Measurements from ENCODE around the gene VPS29.
"Not testable (repeated sequence)": the region's sequence is repeated elsewhere in the genome, so short reads cannot be mapped to it uniquely, and the experiment has no call there.

VPS29 gene

GRCh38 chr12:110520876-110521712 lies 19.2 kb upstream of the VPS29 start:
- DNase-seq = not testable (repeated sequence)

DNA sequence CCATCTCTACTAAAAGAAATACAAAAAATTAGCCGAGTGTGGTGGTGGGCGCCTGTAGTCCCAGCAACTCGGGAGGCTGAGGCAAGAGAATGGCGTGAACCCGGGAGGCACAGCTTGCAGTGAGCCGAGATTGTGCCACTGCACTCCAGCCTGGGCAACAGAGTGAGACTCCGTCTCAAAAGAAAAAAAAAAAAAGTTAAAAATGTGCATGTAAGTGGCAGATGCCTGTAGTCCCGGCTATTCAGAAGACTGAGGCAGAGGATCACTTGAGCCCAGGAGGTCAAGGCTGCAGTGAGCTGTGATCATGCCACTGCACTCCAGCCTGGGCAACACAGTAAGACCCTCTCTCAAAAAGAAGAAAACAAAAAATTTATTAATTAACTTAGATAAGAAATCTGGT lies 16.1 kb upstream of the VPS29 start:
- DNase-seq = not testable (repeated sequence)

DNA sequence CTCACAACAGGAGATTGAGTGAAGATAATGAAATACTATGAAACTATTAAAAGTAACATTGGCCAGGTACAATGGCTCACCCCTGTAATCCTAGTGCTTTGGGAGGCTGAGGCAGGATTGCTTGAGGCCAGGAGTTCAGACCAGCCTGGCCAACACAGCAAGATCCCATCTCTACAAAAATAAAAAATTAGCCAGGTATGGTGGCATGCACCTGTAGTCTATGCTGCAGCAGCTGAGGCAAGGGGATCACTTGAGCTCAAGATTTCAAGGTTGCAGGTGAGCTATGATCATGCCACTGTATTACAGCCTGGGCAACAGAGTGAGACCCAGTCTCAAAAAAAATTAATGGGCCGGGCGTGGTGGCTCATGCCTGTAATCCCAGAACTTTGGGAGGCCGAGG lies 15.1 kb upstream of the VPS29 start:
- DNase-seq = no peak

DNA sequence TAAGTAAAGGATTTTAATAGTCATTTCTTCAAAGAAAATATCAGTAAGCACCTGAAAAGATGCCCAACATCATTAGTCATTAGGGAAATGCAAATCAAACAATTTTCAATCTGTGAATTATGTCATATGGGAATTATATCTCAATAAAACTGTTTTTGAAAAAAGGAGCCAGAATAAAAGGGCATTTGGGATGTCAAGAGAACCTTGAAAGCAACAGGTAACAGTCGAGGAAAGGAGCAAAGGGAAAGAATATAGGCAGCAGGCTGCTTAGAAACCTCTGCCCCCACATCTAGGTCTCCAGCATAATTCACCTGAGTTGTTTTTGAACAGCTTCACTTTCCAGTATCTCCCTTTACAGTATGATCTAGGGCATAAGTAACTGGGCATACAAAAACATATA lies 12.5 kb upstream of the VPS29 start:
- no peak for DNase-seq

GRCh38 chr12:110513842-110514241 lies 11.9 kb upstream of the VPS29 start:
- no peak for DNase-seq

DNA sequence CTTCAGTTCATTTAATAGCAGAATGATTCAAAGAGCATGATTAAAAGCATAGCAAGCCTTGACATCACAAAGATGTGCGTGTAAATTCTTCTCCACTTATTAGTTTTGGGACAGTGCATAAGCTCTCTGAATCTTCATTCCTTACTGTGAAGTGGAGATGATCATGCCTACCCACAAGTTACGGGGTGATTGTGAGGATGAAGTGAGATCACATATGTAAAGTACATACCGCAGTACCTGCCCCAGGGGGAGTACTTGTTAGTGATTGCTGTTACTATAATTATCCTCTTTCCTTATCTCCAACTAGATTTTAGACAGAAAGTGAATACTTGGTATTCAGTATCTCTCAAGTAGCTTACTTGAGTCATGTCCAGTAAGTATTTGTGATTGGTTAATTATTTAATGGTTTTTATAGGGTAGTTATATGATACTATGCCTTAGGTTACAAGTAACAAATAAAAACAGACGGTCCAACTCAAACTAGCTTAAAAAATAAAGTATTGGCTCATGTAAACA lies 6.2 kb upstream of the VPS29 start:
- DNase-seq = no peak

GRCh38 chr12:110505332-110505731 lies 3.4 kb upstream of the VPS29 start:
- no peak for DNase-seq

- no peak for DNase-seq
Observed at GRCh38 chr12:110503432-110503831, 1.5 kb upstream of the VPS29 start.

- no peak for DNase-seq
Observed at GRCh38 chr12:110501399-110501751, 536 bp downstream of the VPS29 start.

GRCh38 chr12:110498984-110499706 lies 2.8 kb downstream of the VPS29 start:
- DNase-seq = no peak

DNA sequence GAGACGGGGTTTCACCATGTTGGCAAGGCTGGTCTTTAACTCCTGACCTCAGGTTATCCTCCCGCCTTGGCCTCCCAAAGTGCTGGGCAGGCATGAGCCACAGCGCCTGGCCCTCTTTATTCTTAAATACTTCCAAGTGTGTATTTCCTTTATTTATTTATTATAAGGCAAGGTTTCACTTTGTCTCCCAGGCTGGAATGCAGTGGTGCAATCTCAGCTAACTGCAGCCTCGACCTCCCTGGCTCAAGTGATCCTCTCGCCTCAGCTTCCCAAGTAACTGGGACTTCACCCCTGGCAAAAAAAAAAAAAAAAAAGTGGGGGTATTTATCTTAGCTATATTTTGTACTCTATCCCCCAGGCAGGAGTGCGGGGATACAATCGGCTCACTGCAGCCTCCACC lies 26.5 kb downstream of the VPS29 start:
- DNase-seq = no peak

GRCh38 chr12:110468214-110469048 lies 33.5 kb downstream of the VPS29 start, which contains the start of the genes FAM216A and GPN3:
Gene FAM216A (plus strand): TSS chr12:110468845. CDS start chr12:110468876, 31 bp downstream.
Gene GPN3 (minus strand): TSS chr12:110468257. CDS start chr12:110468203, 54 bp downstream.
- DNase-seq = peak; percentile 99

DNA sequence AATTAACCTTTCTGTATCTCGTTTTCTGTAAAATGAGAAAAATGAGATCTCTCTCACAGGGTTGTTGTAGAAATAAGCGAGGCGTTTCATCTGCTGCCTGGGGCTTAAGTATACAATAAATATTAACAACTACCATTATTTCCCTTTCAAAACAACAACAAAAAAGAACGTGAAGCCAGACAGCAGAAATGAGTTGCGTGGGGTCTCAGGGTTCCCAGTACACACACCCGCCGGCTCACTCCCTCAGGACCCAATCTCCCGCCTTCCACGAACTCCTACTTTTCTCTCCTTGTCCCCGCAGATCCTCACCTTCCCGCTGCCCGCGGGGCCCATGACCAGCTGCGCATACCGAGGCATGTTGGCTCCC lies 34.1 kb downstream of the VPS29 start:
- no peak for DNase-seq

- DNase-seq = no peak
Observed at GRCh38 chr12:110466791-110467190, 35.1 kb downstream of the VPS29 start.

DNA sequence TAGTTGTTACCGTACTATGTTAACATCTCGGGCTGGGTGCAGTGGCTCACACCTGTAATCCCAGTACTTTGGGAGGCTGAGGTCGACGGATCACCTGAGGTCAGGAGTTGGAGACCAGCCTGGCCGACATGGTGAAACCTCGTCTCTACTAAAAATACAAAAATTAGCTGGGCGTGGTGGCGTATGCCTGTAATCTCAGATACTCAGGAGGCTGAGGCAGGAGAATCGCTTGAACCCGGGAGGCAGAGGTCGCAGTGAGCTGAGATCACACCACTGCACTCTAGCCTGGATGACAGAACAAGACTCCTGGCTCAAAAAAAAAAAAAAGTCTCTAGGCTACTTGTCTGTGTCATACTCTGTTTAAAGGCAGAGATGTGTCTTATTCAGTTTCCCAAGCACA lies 36.1 kb downstream of the VPS29 start:
- DNase-seq = not testable (repeated sequence)

DNA sequence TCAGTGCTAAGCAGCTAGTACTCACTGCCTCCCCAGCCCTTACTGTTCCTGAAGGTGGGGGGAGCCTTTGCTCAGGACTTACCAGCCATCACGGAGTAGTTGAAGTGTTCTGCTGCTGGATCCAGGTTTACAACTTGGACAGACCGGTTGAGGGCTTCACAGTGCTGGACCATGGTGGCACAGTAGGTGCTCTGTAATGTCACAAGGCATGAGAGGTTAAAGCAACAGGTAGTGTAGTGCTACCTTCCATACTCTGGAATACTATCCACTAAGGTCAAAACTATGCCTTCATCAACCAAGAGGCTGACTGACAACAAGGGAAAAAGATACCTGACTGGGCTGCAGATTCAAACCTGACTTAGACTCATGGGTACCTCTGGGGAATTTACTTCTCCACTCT lies 36.9 kb downstream of the VPS29 start:
- no peak for DNase-seq

- not testable (repeated sequence) for DNase-seq
Observed at GRCh38 chr12:110461189-110461588, 40.7 kb downstream of the VPS29 start.

GRCh38 chr12:110458756-110459155 lies 43.2 kb downstream of the VPS29 start:
- DNase-seq = no peak

- DNase-seq = no peak
Observed at GRCh38 chr12:110453569-110454296, 48.2 kb downstream of the VPS29 start.

DNA sequence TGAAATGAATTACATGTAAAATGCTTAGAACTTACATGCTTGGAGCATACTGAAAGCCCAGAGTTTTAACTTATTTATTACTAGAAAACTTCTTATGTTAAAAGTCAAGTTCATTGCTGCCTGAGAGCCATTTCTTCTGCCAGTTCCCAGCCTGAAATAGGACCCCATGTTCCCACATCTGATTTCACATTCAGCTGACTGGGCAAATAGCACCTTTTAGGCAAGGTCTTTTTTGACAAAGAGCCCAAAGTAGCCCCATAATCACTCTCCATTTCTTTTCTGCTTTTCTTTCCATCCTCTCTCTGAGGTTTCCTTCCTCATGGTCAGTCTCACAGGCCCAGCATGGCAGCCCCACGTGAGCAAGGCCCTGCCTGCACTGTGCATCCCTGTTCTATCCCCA lies 50.6 kb downstream of the VPS29 start:
- DNase-seq = no peak

DNA sequence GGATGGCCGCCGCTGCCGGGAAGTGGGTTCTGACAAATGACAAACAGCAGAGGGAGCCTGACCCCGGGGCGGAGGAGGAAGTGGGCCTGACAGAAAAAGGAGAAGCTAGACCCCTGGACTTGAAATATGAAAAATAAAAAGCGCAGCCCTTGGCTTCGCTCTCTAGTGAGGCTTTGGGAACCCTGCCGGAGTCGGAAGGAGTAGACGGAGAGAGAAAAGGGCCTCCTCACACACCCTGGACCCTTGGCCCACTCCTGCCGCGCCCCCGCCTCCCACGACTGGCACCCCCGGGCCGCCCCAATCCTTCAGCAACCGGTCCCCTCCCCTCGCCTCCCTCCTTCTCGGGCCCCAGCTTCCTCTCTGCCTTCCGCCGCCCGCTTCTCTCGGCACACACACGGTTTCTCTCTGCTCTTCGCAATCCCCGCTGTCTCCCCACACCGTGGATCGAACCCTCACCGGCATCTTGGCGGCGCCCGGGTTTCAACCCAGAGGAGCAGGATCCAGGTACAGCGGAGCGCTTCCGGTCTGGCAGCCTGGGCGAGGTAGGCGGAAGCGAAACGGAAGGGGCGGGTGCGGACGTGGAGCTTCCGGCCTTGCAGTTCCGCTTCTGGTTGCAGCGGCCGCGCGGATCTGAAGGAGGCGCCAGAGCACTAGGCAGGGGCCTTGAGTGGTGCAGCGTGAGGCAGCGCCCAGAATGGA lies 52.0 kb downstream of the VPS29 start, which contains the start of gene ARPC3:
TSS of gene ARPC3 (minus strand) at position 539 of the 699 bp plus-strand sequence. CDS start at position 462, 77 bp downstream.
- DNase-seq = peak; percentile 97

- DNase-seq = no peak
Observed at GRCh38 chr12:110444455-110444854, 57.5 kb downstream of the VPS29 start.

Measured in right forelimb (tissue), 1 donor.